AG04450 (cell line): ENCODE results near the gene PNISR. TPM values are rescaled to one million over a fixed set of nuclear protein-coding genes. Genes with fewer than 3 reads are reported as not detected.

Experiments used
- CTCF ChIA-PET: fragments of 300-600, 350-600 bp; formaldehyde crosslinking; extraction: SDS; loops from one replicate; lab custom pipeline; 2022; ENCODE audit warnings: antibody characterized with exemption, inconsistent platforms; lab: Charles Lee
- POLR2A ChIA-PET: fragments of 350-600 bp; formaldehyde crosslinking; extraction: SDS; loops from one replicate; lab custom pipeline; 2021; ENCODE audit warnings: antibody characterized with exemption, inconsistent platforms; lab: Yijun Ruan, JAX
- DNase-seq: peaks from one replicate; pipeline ENCODE4 v3.0.0-alpha.2; 2011; ENCODE audit warnings: low read depth, low spot score
- H3K27ac ChIP-seq: one replicate; pipeline ENCODE4 v1.5.1; 2012; ENCODE audit warnings: low read depth, low read length, control low read depth
- H3K27me3 ChIP-seq: one replicate; pipeline ENCODE4 v1.6.0; 2012; ENCODE audit warnings: low read length; ENCODE audit not compliant: control insufficient read depth, insufficient read depth
- H3K4me3 ChIP-seq: 2 replicates; pipeline ENCODE4 v1.5.1; 2011; ENCODE audit warnings: mild to moderate bottlenecking, low read depth, low read length, control low read depth
- H3K9me3 ChIP-seq: 2 replicates; pipeline ENCODE4 v1.5.1; 2012; ENCODE audit warnings: low read length; ENCODE audit not compliant: control insufficient read depth, insufficient read depth
- polyA plus RNA-seq: library from polyadenylated mRNA; depleted of rRNA; stranded (reverse); fragments of >200 nt; gene quantifications from 2 replicates; pipeline ENCODE4 v1.2.3, GENCODE V29; 2011
- TF ChIP-seq, protein P1 (sequence below): IDR thresholded peaks from 2 replicates; pipeline ENCODE4 v1.5.1; 2011; ENCODE audit warnings: low read depth, low read length, control low read depth, inconsistent platforms

The PNISR gene
- polyA plus RNA-seq, 1 experiment: 53.6 TPM

DNA sequence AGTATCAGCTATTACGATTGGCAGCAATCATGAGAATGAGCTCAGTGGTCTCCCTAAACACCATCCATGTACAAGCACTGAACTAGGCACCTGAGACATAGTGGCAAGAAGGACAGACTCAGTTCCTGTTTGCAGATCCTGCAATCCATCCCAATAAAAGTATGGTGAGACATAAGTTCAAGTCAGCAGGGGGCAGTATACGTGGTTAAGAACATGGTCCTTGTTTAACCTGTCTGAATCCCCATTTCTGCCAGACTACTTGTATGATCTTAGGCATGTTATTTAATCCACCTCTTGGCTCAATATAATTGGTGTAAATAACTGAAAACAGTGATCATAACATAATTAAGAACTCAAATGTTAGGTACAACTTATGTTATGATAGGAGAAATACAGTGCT is 33.2 kb upstream of the PNISR start:
- Histone ChIP-seq H3K27me3 (no peaks in the 10 kb centered on the region), H3K4me3 (no peak overlapping the region), H3K27ac (no peak overlapping the region), H3K9me3 (no peaks in the 10 kb centered on the region)
- TF ChIP-seq, protein P1, sequence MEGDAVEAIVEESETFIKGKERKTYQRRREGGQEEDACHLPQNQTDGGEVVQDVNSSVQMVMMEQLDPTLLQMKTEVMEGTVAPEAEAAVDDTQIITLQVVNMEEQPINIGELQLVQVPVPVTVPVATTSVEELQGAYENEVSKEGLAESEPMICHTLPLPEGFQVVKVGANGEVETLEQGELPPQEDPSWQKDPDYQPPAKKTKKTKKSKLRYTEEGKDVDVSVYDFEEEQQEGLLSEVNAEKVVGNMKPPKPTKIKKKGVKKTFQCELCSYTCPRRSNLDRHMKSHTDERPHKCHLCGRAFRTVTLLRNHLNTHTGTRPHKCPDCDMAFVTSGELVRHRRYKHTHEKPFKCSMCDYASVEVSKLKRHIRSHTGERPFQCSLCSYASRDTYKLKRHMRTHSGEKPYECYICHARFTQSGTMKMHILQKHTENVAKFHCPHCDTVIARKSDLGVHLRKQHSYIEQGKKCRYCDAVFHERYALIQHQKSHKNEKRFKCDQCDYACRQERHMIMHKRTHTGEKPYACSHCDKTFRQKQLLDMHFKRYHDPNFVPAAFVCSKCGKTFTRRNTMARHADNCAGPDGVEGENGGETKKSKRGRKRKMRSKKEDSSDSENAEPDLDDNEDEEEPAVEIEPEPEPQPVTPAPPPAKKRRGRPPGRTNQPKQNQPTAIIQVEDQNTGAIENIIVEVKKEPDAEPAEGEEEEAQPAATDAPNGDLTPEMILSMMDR: peak; percentile 37
- no peak for DNase-seq
- ChIA-PET POLR2A (no interaction called here), CTCF (interaction anchor here (1.0 to 1.6 kb wide), 5 partner anchors 10 to 36 kb away, joined by 3 to 9 read pairs (median 4); no protein-coding TSS in a partner anchor)

DNA sequence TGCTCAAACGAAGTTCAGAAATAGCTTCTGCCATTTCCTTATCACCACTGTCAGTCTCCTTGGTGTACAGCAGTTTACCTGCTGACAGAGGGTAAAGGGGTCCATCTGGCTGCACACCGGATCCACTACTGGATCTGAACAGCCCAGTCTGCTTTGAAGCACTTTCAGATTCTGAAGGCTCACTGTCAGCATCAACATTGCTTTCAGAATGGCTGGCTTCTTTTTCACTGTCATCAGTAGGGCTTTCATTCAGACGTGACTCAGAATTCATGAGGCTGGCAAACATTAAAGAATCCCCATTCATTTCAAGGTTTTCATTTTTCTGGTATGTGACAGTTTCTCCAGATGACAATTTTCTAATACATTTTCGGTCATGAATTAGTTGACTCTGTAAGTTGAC is 21.0 kb upstream of the PNISR start:
- H3K9me3 ChIP-seq: no peaks in the 10 kb centered on the region
- no peaks in the 10 kb centered on the region for H3K27me3 ChIP-seq
- TF ChIP-seq, protein P1: no peak
- CTCF ChIA-PET: interaction anchor here (1.6 to 3.5 kb wide), 2 partner anchors 12 to 75 kb away, joined by 6 to 13 read pairs; no protein-coding TSS in a partner anchor
- H3K4me3 ChIP-seq: no peak overlapping the region
- no peak overlapping the region for H3K27ac ChIP-seq
- no peak for DNase-seq
- POLR2A ChIA-PET: no interaction called here

DNA sequence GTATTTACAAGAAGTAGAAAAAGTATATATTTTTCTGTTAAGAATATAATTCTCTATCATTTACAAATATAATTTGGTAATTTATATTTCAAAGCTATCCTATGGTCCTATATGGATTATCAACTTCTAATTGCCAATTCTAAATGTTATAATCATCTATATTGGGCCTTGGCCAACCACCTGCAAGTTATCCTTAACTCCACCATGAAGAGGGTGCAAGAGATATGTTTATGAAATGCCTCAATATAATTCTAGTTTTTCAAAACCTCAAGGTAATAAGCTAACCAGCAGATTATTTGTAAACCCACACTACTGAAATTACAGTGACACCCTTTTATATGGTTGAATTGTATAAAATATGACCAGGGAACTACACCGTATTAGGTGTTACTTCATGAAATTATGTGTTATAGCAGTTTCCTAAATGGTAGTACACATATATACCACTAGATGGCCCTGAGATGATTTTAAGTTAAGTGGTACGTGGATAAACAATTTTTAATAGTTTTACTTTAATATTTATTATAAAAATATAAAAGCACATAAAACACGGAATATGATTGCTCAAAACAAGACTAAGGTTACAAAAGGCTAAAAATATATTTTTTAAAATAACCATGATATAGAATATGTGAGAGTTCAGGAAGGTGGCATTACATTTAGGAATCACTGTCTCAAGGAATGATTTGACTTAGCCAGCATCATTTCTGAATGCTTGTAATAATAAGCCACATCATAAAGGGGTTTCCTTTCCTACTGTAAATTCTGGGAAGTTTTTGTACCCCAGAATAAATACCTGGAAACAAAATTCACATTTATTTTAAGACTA is 9.8 kb upstream of the PNISR start:
- Histone ChIP-seq H3K27ac (no peak overlapping the region), H3K4me3 (no peak overlapping the region), H3K27me3 (no peaks in the 10 kb centered on the region), H3K9me3 (no peaks in the 10 kb centered on the region)
- TF ChIP-seq, protein P1: peak; percentile 66
- DNase-seq: no peak
- CTCF ChIA-PET: interaction anchor here (0.6 to 3.1 kb wide), 19 partner anchors 10 to 312 kb away, joined by 3 to 28 read pairs (median 4); partner anchors contain the start of genes COQ3 and PNISR
- POLR2A ChIA-PET: no interaction called here

DNA sequence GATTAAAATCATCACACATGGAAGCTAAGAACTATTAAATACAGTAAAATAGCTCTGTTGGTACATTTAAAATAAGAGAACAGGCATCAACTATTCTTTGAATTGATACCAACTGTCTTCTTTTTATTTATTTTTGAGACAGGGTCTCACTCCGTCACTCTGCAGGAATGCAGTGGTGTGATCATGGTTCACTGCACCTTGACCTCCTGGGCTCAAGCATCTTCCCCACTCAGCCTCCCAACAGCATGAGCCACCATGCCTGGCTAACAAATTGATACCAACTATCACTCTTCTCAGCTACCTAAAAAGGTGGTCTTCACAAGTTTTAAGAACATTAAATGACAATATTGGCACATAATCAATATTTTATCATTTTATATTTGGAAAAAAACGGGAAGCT is 7.8 kb upstream of the PNISR start:
- H3K4me3 ChIP-seq: no peak overlapping the region
- DNase-seq: no peak
- H3K27me3 ChIP-seq: no peaks in the 10 kb centered on the region
- TF ChIP-seq, protein P1: no peak
- H3K27ac ChIP-seq: no peak overlapping the region
- ChIA-PET POLR2A (interaction anchor here (0.6 to 1.4 kb wide), 2 partner anchors 8 to 14 kb away, joined by 6 to 8 read pairs; no protein-coding TSS in a partner anchor), CTCF (interaction anchor here (0.6 to 3.1 kb wide), 13 partner anchors 8 to 314 kb away, joined by 3 to 28 read pairs (median 6); partner anchors contain the start of genes COQ3 and PNISR)
- no peaks in the 10 kb centered on the region for H3K9me3 ChIP-seq

DNA sequence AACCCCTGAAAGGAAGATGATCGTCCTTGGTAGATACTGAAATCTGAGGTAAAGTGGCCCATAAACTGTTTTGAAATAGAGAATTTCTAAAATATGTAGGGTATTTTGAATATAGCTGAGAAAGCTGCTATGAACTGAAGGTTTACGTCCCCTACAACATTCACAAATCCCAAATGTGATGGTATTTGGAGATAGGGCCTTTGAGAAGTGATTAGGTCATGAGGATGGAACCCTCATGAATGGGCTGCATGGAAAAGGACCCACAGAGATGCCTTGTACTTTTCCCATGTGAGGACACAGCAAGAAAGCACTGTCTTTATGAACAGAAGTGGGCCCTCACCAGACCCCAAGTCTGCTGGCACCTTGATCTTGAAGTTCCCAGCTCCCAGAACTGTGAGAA is 6.8 kb upstream of the PNISR start:
- TF ChIP-seq, protein P1: no peak
- POLR2A ChIA-PET: no interaction called here
- DNase-seq: no peak
- H3K9me3 ChIP-seq: no peaks in the 10 kb centered on the region
- no peaks in the 10 kb centered on the region for H3K27me3 ChIP-seq
- no peak overlapping the region for H3K27ac ChIP-seq
- CTCF ChIA-PET: interaction anchor here (1.3 kb wide), 1 partner anchor 97 kb away, joined by 4 read pairs; no protein-coding TSS in a partner anchor
- H3K4me3 ChIP-seq: no peak overlapping the region
